ENCODE data around the gene TNPO3.

GRCh38 chr7:129072479-129073011, 17.6 kb upstream of the TNPO3 start:
- TF ChIP-seq SMC3 (IDR thresholded peaks at IDR 0.05; ENCODE audit: low read depth, low read length) = no peak
- TF ChIP-seq POLR2AphosphoS5 (IDR thresholded peaks at IDR 0.05; ENCODE audit: low read depth, low read length) = no peak
- no peak for TF ChIP-seq USF2 (IDR thresholded peaks at IDR 0.05; ENCODE audit: borderline replicate concordance, low read depth, low read length)
- TF ChIP-seq CTCF (IDR thresholded peaks at IDR 0.05) = no peak
- TF ChIP-seq RFX5 (IDR thresholded peaks at IDR 0.05; ENCODE audit: low read length) = no peak
- TF ChIP-seq MXI1 (IDR thresholded peaks at IDR 0.05; ENCODE audit: low read depth, low read length) = no peak
- no peak for TF ChIP-seq REST (IDR thresholded peaks at IDR 0.05; ENCODE audit: low read depth, low read length)

Data from SK-N-SH (cell line).